H1 (cell line): ENCODE data around the gene LCN6. TPM values are rescaled to one million over a fixed set of nuclear protein-coding genes. Genes with fewer than 3 reads are reported as not detected.

Source experiments
- CTCF ChIA-PET: fragments of 300-600 bp; sonication (Branson Sonifier 250); formaldehyde crosslinking; loops from one replicate; lab custom pipeline; 2021; ENCODE audit not compliant: partially characterized antibody; lab: Charles Lee
- POLR2A ChIA-PET: fragments of 300-600 bp; sonication (Branson Sonifier 250); formaldehyde crosslinking; loops from one replicate; lab custom pipeline; 2021; ENCODE audit warnings: inconsistent platforms; ENCODE audit not compliant: partially characterized antibody; lab: Charles Lee
- DNase-seq, 2 experiments: peaks; one replicate each; pipeline versions ENCODE4 v3.0.0 to v3.0.0-alpha.2; 2010 to 2022; ENCODE audit warnings: low spot score in 2 of 2, low read depth in 1 of 2, mixed read lengths in 1 of 2
- FAIRE-seq: peaks from 2 replicates; lab custom pipeline; 2011; peaks lifted over from hg19 to GRCh38; lab: Jason Lieb, UNC
- H2AFZ ChIP-seq: 2 replicates; pipeline ENCODE4 v1.8.1; 2012; ENCODE audit warnings: low read length, inconsistent platforms
- H2AK5ac ChIP-seq: 2 replicates; pipeline ENCODE4 v1.6.1; 2013; ENCODE audit warnings: low read depth, low read length
- H2BK120ac ChIP-seq: replicated peaks from 2 replicates; pipeline ENCODE3; 2013; ENCODE audit warnings: low read depth, low read length, inconsistent platforms
- H2BK12ac ChIP-seq: 2 replicates; pipeline ENCODE4 v1.6.1; 2013; ENCODE audit warnings: low read depth, low read length
- H2BK15ac ChIP-seq: 2 replicates; pipeline ENCODE4 v1.6.1; 2013; ENCODE audit warnings: low read length
- H2BK20ac ChIP-seq: 2 replicates; pipeline ENCODE4 v1.6.1; 2013; ENCODE audit warnings: low read length
- H2BK5ac ChIP-seq: 2 replicates; pipeline ENCODE4 v1.6.1; 2013; ENCODE audit warnings: low read depth, low read length
- H3K14ac ChIP-seq: 2 replicates; pipeline ENCODE4 v1.6.1; 2013; ENCODE audit warnings: inconsistent platforms; ENCODE audit not compliant: insufficient read length
- H3K18ac ChIP-seq: 2 replicates; pipeline ENCODE4 v1.6.1; 2013; ENCODE audit warnings: low read length; ENCODE audit errors: extremely low read depth
- H3K23ac ChIP-seq: 2 replicates; pipeline ENCODE4 v1.6.1; 2013; ENCODE audit warnings: inconsistent platforms; ENCODE audit not compliant: insufficient read length
- H3K23me2 ChIP-seq: 2 replicates; pipeline ENCODE4 v1.6.1; 2013; ENCODE audit warnings: low read depth, low read length
- H3K27ac ChIP-seq: 2 replicates; pipeline ENCODE4 v1.6.1; 2011; ENCODE audit warnings: low read depth, low read length, inconsistent platforms
- H3K27me3 ChIP-seq, 4 experiments: replicated peaks in 1 of 4; 1 replicate in 1 of 4; 2 replicates in 3 of 4; pipeline versions ENCODE4 v1.6.1 to v1.8.1; 2011 to 2013; ENCODE audit warnings: low read length in 3 of 4, mild to moderate bottlenecking in 3 of 4, inconsistent platforms in 2 of 4, mixed read lengths in 2 of 4, moderate library complexity in 1 of 4; ENCODE audit not compliant: control insufficient read depth in 3 of 4, insufficient read depth in 3 of 4; ENCODE audit errors: extremely low read depth in 1 of 4
- H3K36me3 ChIP-seq, 4 experiments: 2 replicates each; pipeline versions ENCODE4 v1.6.1 to v1.8.1; 2011 to 2013; ENCODE audit warnings: mild to moderate bottlenecking in 4 of 4, low read length in 3 of 4, moderate library complexity in 2 of 4, control low read depth in 1 of 4, inconsistent platforms in 1 of 4; ENCODE audit not compliant: insufficient read depth in 4 of 4, control insufficient read depth in 2 of 4
- H3K4ac ChIP-seq: replicated peaks from 2 replicates; pipeline ENCODE3; 2013; ENCODE audit warnings: low read length, low read depth, mixed read lengths, inconsistent platforms; ENCODE audit not compliant: insufficient read length
- H3K4me1 ChIP-seq, 4 experiments: replicated peaks in 1 of 4; 1 replicate in 1 of 4; 2 replicates in 3 of 4; pipeline versions ENCODE4 v1.6.1 to v1.8.1; 2011 to 2013; ENCODE audit warnings: low read length in 3 of 4, inconsistent platforms in 2 of 4, mixed read lengths in 1 of 4; ENCODE audit not compliant: insufficient read depth in 4 of 4, control insufficient read depth in 3 of 4
- H3K4me2 ChIP-seq, 2 experiments: 2 replicates each; pipeline versions ENCODE4 v1.6.1 to v1.8.1; 2011 to 2013; ENCODE audit warnings: low read depth in 2 of 2, low read length in 2 of 2, control low read depth in 1 of 2, inconsistent platforms in 1 of 2, mild to moderate bottlenecking in 1 of 2; ENCODE audit not compliant: insufficient read depth in 1 of 2
- H3K4me3 ChIP-seq, 4 experiments: fragments of 200-600, 300-600 bp in 1 of 4; sonication (generic), shearing (Covaris generic), sonication (Bioruptor Twin) in 1 of 4; 2 replicates each; pipeline versions ENCODE4 v1.5.1 to v1.8.1; 2011 to 2016; ENCODE audit warnings: low read length in 4 of 4, low read depth in 3 of 4, control low read depth in 2 of 4, inconsistent platforms in 2 of 4, mild to moderate bottlenecking in 2 of 4, mixed read lengths in 1 of 4, moderate library complexity in 1 of 4; ENCODE audit not compliant: insufficient read depth in 2 of 4; ENCODE audit errors: extremely low read depth in 1 of 4
- H3K56ac ChIP-seq: replicated peaks from 2 replicates; pipeline ENCODE3; 2013; ENCODE audit warnings: low read depth, mild to moderate bottlenecking, mixed read lengths, low read length, inconsistent platforms; ENCODE audit not compliant: insufficient read length
- H3K79me1 ChIP-seq: 2 replicates; pipeline ENCODE4 v1.6.1; 2013; ENCODE audit warnings: low read depth, low read length, control low read depth
- H3K79me2 ChIP-seq, 2 experiments: 2 replicates each; pipeline versions ENCODE4 v1.6.1 to v1.8.1; 2012 to 2013; ENCODE audit warnings: low read length in 2 of 2, mild to moderate bottlenecking in 2 of 2, inconsistent platforms in 1 of 2; ENCODE audit not compliant: insufficient read depth in 2 of 2, control insufficient read depth in 1 of 2
- H3K9ac ChIP-seq, 4 experiments: replicated peaks in 1 of 4; 1 replicate in 1 of 4; 2 replicates in 3 of 4; pipeline versions ENCODE4 v1.6.1 to v1.8.1; 2011 to 2013; ENCODE audit warnings: low read depth in 3 of 4, low read length in 3 of 4, control low read depth in 2 of 4, mild to moderate bottlenecking in 2 of 4, moderate library complexity in 2 of 4, inconsistent platforms in 1 of 4; ENCODE audit errors: extremely low read depth in 1 of 4
- H3K9me3 ChIP-seq, 2 experiments: 2 replicates each; pipeline versions ENCODE4 v1.6.1 to v1.8.1; 2012 to 2013; ENCODE audit warnings: mild to moderate bottlenecking in 2 of 2, moderate library complexity in 2 of 2, control low read depth in 1 of 2, inconsistent platforms in 1 of 2, low read depth in 1 of 2, low read length in 1 of 2, mixed read lengths in 1 of 2; ENCODE audit not compliant: insufficient read depth in 2 of 2
- H4K20me1 ChIP-seq, 2 experiments: replicated peaks in 1 of 2; 2 replicates each; pipeline versions ENCODE3 to v1.8.1; 2011 to 2013; ENCODE audit warnings: inconsistent platforms in 2 of 2, low read length in 2 of 2, mild to moderate bottlenecking in 1 of 2; ENCODE audit not compliant: insufficient read depth in 2 of 2, control insufficient read depth in 1 of 2
- H4K5ac ChIP-seq: 2 replicates; pipeline ENCODE4 v1.6.1; 2013; ENCODE audit warnings: low read length, low read depth, mixed read lengths, inconsistent platforms; ENCODE audit not compliant: insufficient read length
- H4K8ac ChIP-seq: 2 replicates; pipeline ENCODE4 v1.8.0; 2013; ENCODE audit warnings: mild to moderate bottlenecking, moderate library complexity, low read length, inconsistent platforms; ENCODE audit not compliant: insufficient read depth; ENCODE audit errors: extremely low read depth
- H4K91ac ChIP-seq: replicated peaks from 2 replicates; pipeline ENCODE3; 2013; ENCODE audit warnings: low read length, mixed read lengths, inconsistent platforms; ENCODE audit not compliant: insufficient read length
- PHF8 ChIP-seq: fragments of 200-600 bp; sonication (generic); conservative IDR thresholded peaks from 2 replicates; pipeline ENCODE4 v1.7.1; 2012; ENCODE audit warnings: low read depth, mild to moderate bottlenecking, inconsistent platforms, low read length, moderate library complexity
- TBP ChIP-seq: IDR thresholded peaks from 2 replicates; pipeline ENCODE4 v1.6.1; 2011; ENCODE audit warnings: low read depth, low read length, improper control_type of control experiment
- WGBS, 2 experiments: shearing (Covaris generic) in 1 of 2; methylation state at CpG; one replicate each; pipeline versions ENCODE4 v1.1.6 to v1.1.7; 2013 to 2015; ENCODE audit warnings: low lambda C conversion rate in 2 of 2, mixed read lengths in 2 of 2, inconsistent platforms in 1 of 2, low coverage in 1 of 2, missing lambda C conversion rate in 1 of 2; ENCODE audit not compliant: insufficient replicate concordance in 2 of 2, insufficient coverage in 1 of 2, insufficient read length in 1 of 2; ENCODE audit errors: extremely low coverage in 1 of 2, missing lambda C conversion rate in 1 of 2; 5-methylcytosine and 5-hydroxymethylcytosine counted together
- polyA plus RNA-seq, 7 experiments: library from polyadenylated mRNA; depleted of rRNA in 3 of 7; stranded (reverse) in 5 of 7; unstranded in 2 of 7; fragments of >200 nt in 5 of 7; fragments of 200-250 nt in 2 of 7; gene quantifications; 1 replicate in 5 of 7; 2 replicates in 1 of 7; 4 replicates in 1 of 7; pipeline versions ENCODE4 v1.2.1 to v1.2.3, GENCODE V29; 2011 to 2013; ENCODE audit warnings: missing spikeins in 2 of 7, mixed read lengths in 2 of 7
- total RNA-seq: library from RNA; stranded (reverse); fragmentation: NEBNext Ultra II Directional; extraction: Animal tissue kit (Norgen Biotek cat#: 25700); gene quantifications from 2 replicates; pipeline ENCODE4 v1.2.1, GENCODE V29; 2021

Gene LCN6
- total and polyA plus RNA-seq, 2 of the 8 experiments (the other 6 are each of a cell fraction or from before 2014, with no cell fraction given) = not detected

DNA sequence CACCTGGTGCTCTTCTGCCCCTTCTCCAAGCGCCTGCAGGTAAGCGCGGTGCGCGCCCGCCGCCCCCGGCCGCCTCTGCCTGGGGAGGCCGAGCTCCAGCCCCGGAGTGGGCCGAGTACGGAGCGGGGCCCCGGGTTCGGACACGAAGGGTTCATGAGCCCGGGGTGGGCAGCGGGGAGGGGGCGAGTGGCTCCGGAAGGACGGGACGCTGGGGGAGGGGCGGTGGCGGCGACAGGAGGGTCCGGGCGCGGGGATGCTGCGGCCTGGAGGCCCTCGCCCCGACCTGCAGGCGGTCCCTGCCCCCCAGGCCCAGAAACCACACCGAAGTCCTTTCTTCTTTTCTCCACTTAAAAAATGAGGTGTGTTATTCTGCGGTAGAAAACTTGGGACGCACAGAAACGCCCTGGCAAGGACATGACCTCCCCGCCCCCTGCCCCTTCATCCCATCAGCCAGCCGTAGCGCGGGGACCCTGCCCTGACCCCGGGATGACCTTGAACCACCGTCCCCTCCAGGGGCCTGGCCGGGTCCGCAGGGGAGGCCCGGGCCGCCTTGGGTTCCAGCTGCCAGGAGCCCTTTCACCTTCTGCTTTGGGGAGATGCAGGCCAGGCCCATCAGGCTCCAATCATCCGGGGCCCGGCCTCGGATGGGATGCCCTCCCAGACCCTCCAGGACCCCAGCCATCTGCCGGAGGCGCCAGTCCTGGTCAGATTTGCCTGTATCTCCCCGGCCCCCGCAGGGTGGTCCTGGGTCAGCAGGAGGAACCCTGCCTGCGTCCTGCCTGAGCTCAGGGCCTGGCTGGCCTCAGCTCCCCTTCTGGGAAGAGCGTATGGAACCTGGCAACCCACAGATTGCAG lies 35.4 kb downstream of the LCN6 start:
- Histone ChIP-seq H3K4me2 (peak overlapping the region; percentile 80 to 90), H3K9ac (peak overlapping the region; percentile 20 to 84 (median 54)), H3K36me3 (no peaks in the 10 kb centered on the region)
- no peak for FAIRE-seq
- TF ChIP-seq PHF8 (peak; percentile 56; the same call in 1 of the 2 replicates), TBP (no peak)
- TF ChIP-seq, all 59 proteins: peak for 1
- H2BK15ac ChIP-seq = no peak overlapping the region
- no peak for DNase-seq
- H3K4me3 ChIP-seq = peak overlapping the region; percentile 56 to 94 (median 76)
- no peak overlapping the region; the same call in 1 of the 2 replicates for H3K27ac ChIP-seq
- no peaks in the 10 kb centered on the region for H3K9me3 ChIP-seq
- H4K91ac ChIP-seq = no peak overlapping the region
- 21% methylated on average over 27 of the region's 56 CpGs; no CpG with 5 or more reads in 1 of the 2 experiments for WGBS, 2 experiments
- no peak overlapping the region for H3K23ac ChIP-seq
- H3K4me1 ChIP-seq = peaks cover 0 to 12% (median 6%) of the 10 kb centered on the region in 4 experiments; a peak in 5 of 7 replicates
- H3K23me2 ChIP-seq = peaks cover 3% of the 10 kb centered on the region; the same call in 1 of the 2 replicates
- no peak overlapping the region for H3K56ac ChIP-seq
- H3K4ac ChIP-seq = no peak overlapping the region
- peak overlapping the region; percentile 53; the same call in 1 of the 2 replicates for H2AK5ac ChIP-seq
- ChIA-PET POLR2A (interaction anchor here (1.2 to 11.2 kb wide), 3 partner anchors 9 to 19 kb away, joined by 3 to 223 read pairs (median 46); no protein-coding TSS in a partner anchor), CTCF (interaction anchor here (1.4 to 9.2 kb wide), 4 partner anchors 9 to 18 kb away, joined by 3 to 62 read pairs (median 6); no protein-coding TSS in a partner anchor)
- no peak overlapping the region for H4K5ac ChIP-seq
- peaks cover 0 to 11% of the 10 kb centered on the region in 2 experiments; a peak in 1 of 4 replicates for H3K79me2 ChIP-seq
- H2BK5ac ChIP-seq = no peak overlapping the region
- H2BK12ac ChIP-seq = no peak overlapping the region
- H3K27me3 ChIP-seq = peaks cover 0 to 4% (median 3%) of the 10 kb centered on the region in 4 experiments; a peak in 4 of 7 replicates
- no peak overlapping the region for H3K14ac ChIP-seq
- peaks cover 13% of the 10 kb centered on the region in 2 experiments for H4K20me1 ChIP-seq
- no peak overlapping the region for H4K8ac ChIP-seq
- H3K79me1 ChIP-seq = peaks cover 21% of the 10 kb centered on the region
- peak overlapping the region; percentile 19; the same call in 1 of the 2 replicates for H3K18ac ChIP-seq
- no peak overlapping the region for H2BK20ac ChIP-seq
- no peak overlapping the region for H2BK120ac ChIP-seq
- H2AFZ ChIP-seq = no peak overlapping the region
